Kidney epithelial cell (primary cell): ENCODE measurements around the gene MTFP1. TPM values are rescaled to one million over a fixed set of nuclear protein-coding genes. Genes with fewer than 3 reads are reported as not detected.
"Not testable (repeated sequence)": the region's sequence is repeated elsewhere in the genome, so short reads cannot be mapped to it uniquely, and the experiment has no call there.

Experiments used
- DNase-seq: peaks from one replicate; pipeline ENCODE4 v3.0.0-alpha.2; 2010; ENCODE audit warnings: low read depth
- H3K27me3 ChIP-seq: 2 replicates; pipeline ENCODE4 v1.6.0; 2011; ENCODE audit warnings: low read length; ENCODE audit not compliant: control insufficient read depth, insufficient read depth
- H3K36me3 ChIP-seq: 2 replicates; pipeline ENCODE4 v1.5.1; 2011; ENCODE audit warnings: low read length; ENCODE audit not compliant: control insufficient read depth, insufficient read depth
- H3K4me3 ChIP-seq: 2 replicates; pipeline ENCODE4 v1.5.1; 2011; ENCODE audit warnings: low read depth, mild to moderate bottlenecking, control low read depth, low read length
- total RNA-seq: library from RNA; depleted of rRNA; stranded (reverse); fragments of >200 nt; gene quantifications from 2 replicates; pipeline ENCODE4 v1.2.3, GENCODE V29; 2015
- TF ChIP-seq, protein P1 (sequence below): IDR thresholded peaks from 2 replicates; pipeline ENCODE4 v1.5.1; 2011; ENCODE audit warnings: mild to moderate bottlenecking, moderate library complexity, low read length, control low read depth, inconsistent platforms; ENCODE audit not compliant: insufficient read depth, poor library complexity, severe bottlenecking

Gene MTFP1
- total RNA-seq, 1 donor from 2014 or later, result 43.4 TPM

DNA sequence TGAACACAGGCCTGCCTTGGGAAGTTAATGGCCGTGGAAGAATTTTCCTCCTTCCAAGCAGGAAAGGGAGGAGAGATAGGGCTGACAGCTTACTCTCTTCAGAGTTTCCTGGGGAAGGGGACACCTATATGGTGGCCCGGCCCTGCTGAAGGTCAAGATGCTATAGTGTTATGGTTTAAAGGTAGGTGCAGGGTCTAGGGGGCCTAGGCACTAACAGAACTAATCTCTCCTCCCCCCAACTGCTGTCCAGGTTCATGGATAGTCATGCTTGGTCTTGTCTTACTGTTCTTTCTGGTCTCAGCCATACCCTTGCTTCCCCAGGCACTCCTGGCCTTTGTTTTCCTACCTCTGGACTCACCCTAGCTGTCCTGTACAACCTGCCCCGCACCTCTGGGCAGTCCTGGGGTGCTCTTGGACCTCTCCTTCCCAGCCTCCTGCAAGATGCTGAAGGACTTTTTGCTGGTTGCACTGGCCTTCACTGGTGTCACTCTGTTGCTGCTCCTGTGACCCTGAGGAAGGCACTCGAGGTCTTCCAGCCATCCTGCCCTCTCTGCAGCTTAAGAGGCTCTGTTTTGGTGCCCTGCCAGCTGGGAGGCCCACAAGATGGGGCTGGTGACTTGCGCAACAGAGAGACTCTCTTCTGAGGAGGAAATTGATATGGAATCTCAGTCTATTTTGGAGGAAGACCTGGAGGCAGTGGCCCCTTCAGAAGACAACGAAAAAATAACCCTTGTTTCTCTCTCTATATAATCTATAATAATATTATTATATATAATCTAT is 28.4 kb downstream of the MTFP1 start:
- TF ChIP-seq, protein P1, sequence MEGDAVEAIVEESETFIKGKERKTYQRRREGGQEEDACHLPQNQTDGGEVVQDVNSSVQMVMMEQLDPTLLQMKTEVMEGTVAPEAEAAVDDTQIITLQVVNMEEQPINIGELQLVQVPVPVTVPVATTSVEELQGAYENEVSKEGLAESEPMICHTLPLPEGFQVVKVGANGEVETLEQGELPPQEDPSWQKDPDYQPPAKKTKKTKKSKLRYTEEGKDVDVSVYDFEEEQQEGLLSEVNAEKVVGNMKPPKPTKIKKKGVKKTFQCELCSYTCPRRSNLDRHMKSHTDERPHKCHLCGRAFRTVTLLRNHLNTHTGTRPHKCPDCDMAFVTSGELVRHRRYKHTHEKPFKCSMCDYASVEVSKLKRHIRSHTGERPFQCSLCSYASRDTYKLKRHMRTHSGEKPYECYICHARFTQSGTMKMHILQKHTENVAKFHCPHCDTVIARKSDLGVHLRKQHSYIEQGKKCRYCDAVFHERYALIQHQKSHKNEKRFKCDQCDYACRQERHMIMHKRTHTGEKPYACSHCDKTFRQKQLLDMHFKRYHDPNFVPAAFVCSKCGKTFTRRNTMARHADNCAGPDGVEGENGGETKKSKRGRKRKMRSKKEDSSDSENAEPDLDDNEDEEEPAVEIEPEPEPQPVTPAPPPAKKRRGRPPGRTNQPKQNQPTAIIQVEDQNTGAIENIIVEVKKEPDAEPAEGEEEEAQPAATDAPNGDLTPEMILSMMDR, result no peak
- DNase-seq, result no peak
- no peaks in the 10 kb centered on the region for H3K36me3 ChIP-seq
- no peak overlapping the region for H3K4me3 ChIP-seq
- peaks cover 4% of the 10 kb centered on the region for H3K27me3 ChIP-seq

- H3K36me3 ChIP-seq, result no peaks in the 10 kb centered on the region
- no peak overlapping the region for H3K4me3 ChIP-seq
- DNase-seq, result no peak
- H3K27me3 ChIP-seq, result peaks cover 4% of the 10 kb centered on the region
- TF ChIP-seq, protein P1, result no peak
Observed at GRCh38 chr22:30455075-30455840, 29.7 kb downstream of the MTFP1 start.

DNA sequence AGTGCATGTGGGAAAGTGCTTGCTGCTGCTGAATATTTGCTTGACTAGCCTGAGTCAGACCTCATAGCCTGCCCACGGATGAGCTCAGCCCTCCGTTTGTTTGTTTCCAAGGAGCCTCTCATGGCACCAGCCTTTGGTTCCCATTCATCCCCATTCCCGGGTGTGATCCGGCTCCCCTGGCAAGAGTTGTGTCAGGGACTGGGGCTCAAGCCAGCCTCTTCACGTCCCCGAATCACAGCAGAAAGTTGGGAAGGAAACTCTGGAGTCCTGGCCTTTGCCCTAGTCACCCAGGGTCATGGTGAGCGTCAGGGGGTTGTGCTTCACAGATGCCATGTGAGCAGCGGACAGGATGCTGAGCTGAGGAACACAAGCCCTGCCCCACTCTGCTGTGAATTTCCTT is 32.4 kb downstream of the MTFP1 start:
- DNase-seq, result no peak
- H3K27me3 ChIP-seq, result no peaks in the 10 kb centered on the region
- no peak overlapping the region for H3K4me3 ChIP-seq
- TF ChIP-seq, protein P1, result no peak
- H3K36me3 ChIP-seq, result no peaks in the 10 kb centered on the region

- Histone ChIP-seq H3K36me3 (no peaks in the 10 kb centered on the region), H3K27me3 (no peaks in the 10 kb centered on the region), H3K4me3 (no peak overlapping the region)
- TF ChIP-seq, protein P1, result no peak
- DNase-seq, result no peak
Observed at GRCh38 chr22:30459181-30460052, 33.8 kb downstream of the MTFP1 start.

DNA sequence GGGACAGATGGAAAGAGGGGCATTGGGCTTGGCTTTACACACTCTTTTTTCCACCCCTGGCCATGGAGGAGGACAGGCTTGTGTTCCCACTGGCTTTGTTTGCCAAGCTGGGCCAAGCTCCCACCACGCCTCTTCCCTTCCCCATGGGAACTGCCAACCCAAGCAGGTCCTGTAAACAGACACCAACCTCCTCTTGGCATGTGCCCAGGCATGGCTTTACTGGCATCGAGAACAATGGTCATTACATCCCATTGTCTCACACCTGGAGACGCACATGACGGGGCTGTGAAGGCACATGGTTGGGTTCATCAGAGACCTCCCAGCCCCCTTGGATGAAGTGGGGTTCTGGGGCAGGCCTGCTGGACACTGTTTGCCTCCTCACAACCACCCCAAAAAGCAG is 34.6 kb downstream of the MTFP1 start:
- Histone ChIP-seq H3K27me3 (no peaks in the 10 kb centered on the region), H3K4me3 (no peak overlapping the region), H3K36me3 (no peaks in the 10 kb centered on the region)
- DNase-seq, result no peak
- TF ChIP-seq, protein P1, result no peak

DNA sequence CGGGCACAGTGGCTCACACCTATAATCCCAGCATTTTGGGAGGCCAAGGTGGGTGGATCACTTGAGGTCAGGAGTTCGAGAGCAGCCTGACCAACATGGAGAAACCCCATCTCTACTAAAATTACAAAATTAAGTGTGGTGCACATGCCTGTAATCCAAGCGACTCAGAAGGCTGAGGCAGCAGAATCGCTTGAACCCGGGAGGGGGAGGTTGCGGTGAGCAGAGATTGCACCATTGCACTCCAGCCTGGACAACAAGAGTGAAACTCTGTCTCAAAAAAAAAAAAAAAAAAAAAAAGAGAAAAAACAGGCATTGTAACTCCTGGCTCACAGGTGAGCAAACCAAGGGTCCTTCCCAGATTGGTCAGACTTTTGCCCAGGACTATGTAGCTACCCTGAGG is 35.0 kb downstream of the MTFP1 start:
- H3K27me3 ChIP-seq, DNase-seq, H3K36me3 ChIP-seq, H3K4me3 ChIP-seq: not testable (repeated sequence)
